GM12878 (cell line): ENCODE results near the gene LPIN3. TPM values are rescaled to one million over a fixed set of nuclear protein-coding genes. Genes with fewer than 3 reads are reported as not detected.

Experiments
- ATAC-seq: fragments of 200-7000 bp; cut with Tn5 transposase; 3 replicates; pipeline ENCODE4 v1.9.1; 2020; ENCODE audit warnings: mild to moderate bottlenecking, moderate library complexity
- BruUV-seq: library from RNA; stranded (reverse); fragments of 400-500 nt; replicated peaks from 2 replicates; lab custom pipeline; 2021; lab: Mats Ljungman, UMichigan
- CTCF ChIA-PET: fragments of 300-600 bp; sonication (Branson Sonifier 250); formaldehyde crosslinking; extraction: SDS; loops from one replicate; lab custom pipeline; 2021; ENCODE audit warnings: inconsistent platforms; lab: Yijun Ruan, JAX
- POLR2A ChIA-PET: fragments of 350-600 bp; formaldehyde crosslinking; extraction: SDS; loops from one replicate; lab custom pipeline; 2021; ENCODE audit warnings: inconsistent platforms; lab: Charles Lee
- RAD21 ChIA-PET: fragments of 300-600 bp; sonication (Branson Sonifier 250); formaldehyde crosslinking; loops from one replicate; lab custom pipeline; 2023; ENCODE audit warnings: antibody characterized with exemption; ENCODE audit not compliant: unreplicated experiment; lab: Charles Lee
- SMC1A ChIA-PET: fragments of 300-600 bp; sonication (Branson Sonifier 250); formaldehyde crosslinking; loops from one replicate; lab custom pipeline; 2023; ENCODE audit not compliant: unreplicated experiment, uncharacterized antibody; lab: Charles Lee
- DNase-seq: peaks from one replicate; pipeline ENCODE4 v3.0.0-alpha.2; 2011; ENCODE audit warnings: low read depth, low spot score
- FAIRE-seq: peaks from 3 replicates; lab custom pipeline; 2011; peaks lifted over from hg19 to GRCh38; lab: Jason Lieb, UNC
- H2AFZ ChIP-seq: 2 replicates; pipeline ENCODE4 v1.6.0; 2011; ENCODE audit warnings: low read depth, low read length, control low read depth; ENCODE audit not compliant: control insufficient read depth
- H3K27ac ChIP-seq: 2 replicates; pipeline ENCODE4 v1.5.1; 2011; ENCODE audit warnings: control low read depth; ENCODE audit not compliant: control insufficient read depth, insufficient read depth
- H3K27me3 ChIP-seq, 2 experiments: replicated peaks in 1 of 2; 2 replicates each; pipeline versions ENCODE4 v1.6.0 to v1.6.1; 2011; ENCODE audit warnings: low read length in 1 of 2; ENCODE audit not compliant: control insufficient read depth in 2 of 2, insufficient read depth in 2 of 2
- H3K36me3 ChIP-seq, 2 experiments: 2 replicates each; pipeline ENCODE4 v1.5.1; 2011; ENCODE audit warnings: low read length in 1 of 2; ENCODE audit not compliant: control insufficient read depth in 2 of 2, insufficient read depth in 2 of 2
- H3K4me1 ChIP-seq: 2 replicates; pipeline ENCODE4 v1.6.1; 2011; ENCODE audit warnings: mild to moderate bottlenecking, low read length, moderate library complexity, mixed read lengths; ENCODE audit not compliant: control insufficient read depth, insufficient read depth
- H3K4me2 ChIP-seq: 2 replicates; pipeline ENCODE4 v1.6.0; 2011; ENCODE audit warnings: control low read depth; ENCODE audit not compliant: control insufficient read depth, insufficient read depth
- H3K4me3 ChIP-seq: fragments of 200-600 bp; sonication (generic); 2 replicates; pipeline ENCODE4 v1.5.1; 2016
- H3K79me2 ChIP-seq: 2 replicates; pipeline ENCODE4 v1.6.0; 2011; ENCODE audit warnings: low read length; ENCODE audit not compliant: control insufficient read depth, insufficient read depth
- H3K9ac ChIP-seq: 2 replicates; pipeline ENCODE4 v1.8.0; 2011; ENCODE audit warnings: low read length, control low read depth, mixed read lengths; ENCODE audit not compliant: control insufficient read depth, insufficient read depth
- H3K9me3 ChIP-seq: replicated peaks from 3 replicates; pipeline ENCODE4 v1.5.1; 2011; ENCODE audit warnings: mild to moderate bottlenecking, low read length; ENCODE audit not compliant: control insufficient read depth, insufficient read depth
- H4K20me1 ChIP-seq: 2 replicates; pipeline ENCODE4 v1.6.0; 2011; ENCODE audit not compliant: control insufficient read depth, insufficient read depth
- HDGF ChIP-seq: fragments of 450-650 bp; IDR thresholded peaks from 2 replicates; pipeline ENCODE4 v1.6.1; 2016; ENCODE audit warnings: antibody characterized with exemption
- IKZF2 ChIP-seq, 2 experiments: fragments of 450-650 bp; IDR thresholded peaks; 2 replicates each; pipeline ENCODE4 v1.6.1; 2017; ENCODE audit warnings: mild to moderate bottlenecking in 2 of 2, moderate library complexity in 2 of 2
- JUND ChIP-seq: IDR thresholded peaks from 2 replicates; pipeline ENCODE4 v1.6.1; 2012; ENCODE audit warnings: low read depth, mild to moderate bottlenecking, low read length, improper control_type of control experiment, moderate library complexity
- LARP7 ChIP-seq: fragments of 450-650 bp; IDR thresholded peaks from 2 replicates; pipeline ENCODE4 v1.6.1; 2017; ENCODE audit warnings: mild to moderate bottlenecking
- PBX3 ChIP-seq: IDR thresholded peaks from 2 replicates; pipeline ENCODE4 v1.6.1; 2011; ENCODE audit warnings: mild to moderate bottlenecking, low read depth, low read length, moderate library complexity; ENCODE audit not compliant: insufficient replicate concordance
- SPI1 ChIP-seq: IDR thresholded peaks from 2 replicates; pipeline ENCODE4 v1.6.1; 2011; ENCODE audit warnings: low read depth, mild to moderate bottlenecking, low read length, moderate library complexity, borderline replicate concordance; ENCODE audit not compliant: insufficient read depth
- WGBS: methylation state at CpG from one replicate; pipeline ENCODE4 v1.1.6; 2016; ENCODE audit warnings: low lambda C conversion rate; ENCODE audit not compliant: insufficient replicate concordance, insufficient coverage; ENCODE audit errors: missing lambda C conversion rate; 5-methylcytosine and 5-hydroxymethylcytosine counted together
- in situ Hi-C: fragments of 300-500 bp; cut with MboI; formaldehyde crosslinking; loops from 9 replicates; pipeline ENCODE4 v1.14.3; 2018; ENCODE audit warnings: mixed read lengths
- intact Hi-C: fragments of 100-400 bp; cut with micrococcal nuclease; formaldehyde crosslinking; loops from one replicate; pipeline ENCODE4 v1.14.2; 2022; ENCODE audit not compliant: unreplicated experiment
- polyA plus RNA-seq, 11 experiments: library from polyadenylated mRNA; depleted of rRNA in 4 of 11; unstranded in 6 of 11; stranded (reverse) in 5 of 11; fragments of >200 nt; fragmentation: Nextera tagmentation in 4 of 11; fragmentation: Illumina TruSeq in 1 of 11; extraction: Ambion mirVana in 4 of 11; extraction: Trizol in 1 of 11; gene quantifications; 1 replicate in 1 of 11; 2 replicates in 10 of 11; pipeline versions ENCODE4 v1.2.1 to v1.2.3, GENCODE V29; 2011 to 2016; ENCODE audit warnings: inconsistent platforms in 2 of 11, missing spikeins in 2 of 11, low read depth in 1 of 11
- total RNA-seq, 4 experiments: library from RNA; depleted of rRNA in 3 of 4; stranded (reverse); fragments of >200 nt in 3 of 4; fragmentation: Illumina TruSeq in 1 of 4; extraction: Trizol in 1 of 4; gene quantifications; 2 replicates each; pipeline versions ENCODE4 v1.2.1 to v1.2.3, GENCODE V29; 2013 to 2021

LPIN3 gene
- total and polyA plus RNA-seq, 10 of the 15 experiments (the other 5 are each of a cell fraction or from before 2014, with no cell fraction given) = 0.13 to 1.3 (median 0.51) TPM

GRCh38 chr20:41300383-41300782, 40.2 kb upstream of the LPIN3 start:
- H3K27ac ChIP-seq = no peak overlapping the region
- no peak overlapping the region for H3K4me2 ChIP-seq
- H4K20me1 ChIP-seq = no peaks in the 10 kb centered on the region
- POLR2A ChIA-PET = no interaction called here
- BruUV-seq = no TSS peak
- intact Hi-C loops (no loop called here), in situ Hi-C loops (no loop called here)
- DNase-seq (no peak), FAIRE-seq (no peak), ATAC-seq (no peak)
- H3K79me2 ChIP-seq = no peaks in the 10 kb centered on the region
- H3K36me3 ChIP-seq = no peaks in the 10 kb centered on the region
- SMC1A ChIA-PET = no interaction called here
- CTCF ChIA-PET = interaction anchor here (0.8 kb wide), 1 partner anchor 43 kb away, joined by 3 read pairs; no protein-coding TSS in a partner anchor
- H3K27me3 ChIP-seq = no peaks in the 10 kb centered on the region
- H3K9me3 ChIP-seq = no peaks in the 10 kb centered on the region
- H3K4me3 ChIP-seq = no peak overlapping the region
- peaks cover 10% of the 10 kb centered on the region; the same call in 1 of the 2 replicates for H3K4me1 ChIP-seq
- TF ChIP-seq SPI1 (peak; percentile 21; the same call in 1 of the 2 replicates), HDGF (no peak), IKZF2 (IDR thresholded peaks at IDR 0.05) (no peak), JUND (no peak)
- no peak overlapping the region for H3K9ac ChIP-seq
- H2AFZ ChIP-seq = no peak overlapping the region
- RAD21 ChIA-PET = no interaction called here
- 61% methylated on average over 3 of the region's 3 CpGs for WGBS

DNA sequence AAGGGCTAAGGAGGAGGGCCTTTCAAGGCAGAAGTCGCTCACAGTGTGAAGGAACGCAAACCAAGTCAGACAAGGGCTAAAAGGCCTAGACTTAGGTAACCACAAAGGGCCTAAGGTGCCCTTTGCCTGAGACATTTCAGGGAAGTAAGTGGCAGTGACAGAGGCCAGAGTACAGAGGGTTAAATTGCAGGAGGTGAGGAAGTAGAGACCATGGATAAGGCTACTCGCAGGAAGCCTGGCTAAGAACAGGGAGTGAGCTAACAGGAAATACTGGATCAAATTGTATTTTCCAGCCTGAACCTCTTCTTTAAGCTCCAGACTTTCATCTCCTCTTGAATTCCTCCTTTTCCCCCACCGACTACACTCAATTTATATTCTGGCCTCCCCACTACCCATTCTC, 39.7 kb upstream of the LPIN3 start:
- WGBS = 99% methylated on average over 4 of the region's 4 CpGs
- ChIA-PET CTCF (interaction anchor here (0.8 kb wide), 1 partner anchor 44 kb away, joined by 3 read pairs; no protein-coding TSS in a partner anchor), POLR2A (no interaction called here), SMC1A (no interaction called here), RAD21 (no interaction called here)
- in situ Hi-C loops = no loop called here
- ATAC-seq (no peak), DNase-seq (no peak), FAIRE-seq (no peak)
- Histone ChIP-seq H3K4me2 (no peak overlapping the region), H3K4me1 (peaks cover 10% of the 10 kb centered on the region; the same call in 1 of the 2 replicates), H3K9ac (no peak overlapping the region), H3K79me2 (no peaks in the 10 kb centered on the region), H3K4me3 (no peak overlapping the region), H3K36me3 (no peaks in the 10 kb centered on the region), H4K20me1 (no peaks in the 10 kb centered on the region), H3K9me3 (no peaks in the 10 kb centered on the region), H2AFZ (no peak overlapping the region), H3K27me3 (no peaks in the 10 kb centered on the region), H3K27ac (no peak overlapping the region)
- intact Hi-C loops = no loop called here
- TF ChIP-seq LARP7 (no peak), PBX3 (no peak)
- BruUV-seq = no TSS peak
